Left ventricle myocardium inferior (tissue), 1 donor: ENCODE measurements around the gene MXD4. TPM values are rescaled to one million over a fixed set of nuclear protein-coding genes. Genes with fewer than 3 reads are reported as not detected.
"Not testable (repeated sequence)": the region's sequence is repeated elsewhere in the genome, so short reads cannot be mapped to it uniquely, and the experiment has no call there.

Source experiments
- DNase-seq: peaks from one replicate; pipeline ENCODE4 v3.0.0-alpha.2; 2020
- H3K27ac ChIP-seq: fragments of 200-600 bp; replicated peaks from 2 replicates; pipeline ENCODE4 v1.8.0; 2021
- H3K27me3 ChIP-seq: fragments of 200-600 bp; 2 replicates; pipeline ENCODE4 v1.8.0; 2021; ENCODE audit warnings: low read depth
- H3K36me3 ChIP-seq: fragments of 200-600 bp; 2 replicates; pipeline ENCODE4 v1.8.0; 2021
- H3K4me1 ChIP-seq: fragments of 200-600 bp; 2 replicates; pipeline ENCODE4 v1.8.0; 2021
- H3K4me3 ChIP-seq: fragments of 200-600 bp; 2 replicates; pipeline ENCODE4 v1.8.0; 2021; ENCODE audit warnings: mild to moderate bottlenecking, moderate library complexity
- H3K9me3 ChIP-seq: fragments of 200-600 bp; replicated peaks from 2 replicates; pipeline ENCODE4 v1.8.0; 2021
- intact Hi-C: fragments of 100-400 bp; cut with micrococcal nuclease; formaldehyde crosslinking; loops from one replicate; pipeline ENCODE4 v1.11.0; 2022
- total RNA-seq: library from RNA; stranded (reverse); fragmentation: NEBNext Ultra II Directional; extraction: Animal tissue kit (Norgen Biotek cat#: 25700); gene quantifications from one replicate; pipeline ENCODE4 v1.2.1, GENCODE V29; 2021
- TF ChIP-seq, protein P1 (sequence below): fragments of 200-600 bp; IDR thresholded peaks from 2 replicates; pipeline ENCODE4 v1.8.0; 2021; ENCODE audit warnings: antibody characterized with exemption, mild to moderate bottlenecking, borderline replicate concordance
- donor health status: DM: no; HTN: yes; CAD: no; lungs with severe emphysema.

Gene MXD4
- total RNA-seq, 1 donor from 2014 or later = 40.4 TPM

DNA sequence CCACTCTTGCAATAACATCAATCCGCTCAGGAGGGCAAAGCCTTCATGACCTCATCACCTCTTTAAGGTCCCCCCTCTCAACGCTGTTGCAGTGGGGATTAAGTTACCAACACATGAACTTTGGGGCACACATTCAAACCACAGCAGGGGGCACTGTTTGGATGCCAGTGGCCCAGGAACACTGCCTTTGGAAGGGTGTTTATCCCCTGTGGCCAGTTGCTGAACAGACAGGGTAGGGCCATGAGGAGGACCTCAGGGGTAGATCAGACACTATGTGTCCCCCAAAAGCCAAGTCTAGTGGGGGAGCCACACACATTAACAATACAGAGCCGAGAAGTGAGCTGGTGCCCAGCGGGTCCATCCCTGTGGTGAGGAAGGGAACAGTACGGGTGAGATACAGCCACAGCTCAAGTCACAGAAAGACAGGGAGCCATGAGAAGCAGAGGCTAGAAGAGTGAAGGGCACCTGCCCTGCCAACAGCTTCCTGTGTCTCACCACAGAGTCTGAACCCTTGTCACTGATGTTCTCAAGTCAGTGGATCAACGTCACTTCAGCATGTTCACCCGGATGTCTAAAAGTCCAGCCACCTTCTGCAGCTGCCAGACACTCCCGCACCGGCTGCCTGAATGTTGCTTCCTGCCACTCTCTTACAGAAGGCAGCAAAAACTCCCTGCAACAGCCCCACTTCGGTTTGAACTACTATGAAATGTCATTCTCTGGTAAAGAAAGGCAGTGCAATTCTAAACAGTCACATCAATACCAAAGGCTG lies 19.9 kb upstream of the MXD4 start:
- H3K9me3 ChIP-seq = no peaks in the 10 kb centered on the region
- no peaks in the 10 kb centered on the region for H3K4me1 ChIP-seq
- intact Hi-C loops = no loop called here
- TF ChIP-seq, protein P1, sequence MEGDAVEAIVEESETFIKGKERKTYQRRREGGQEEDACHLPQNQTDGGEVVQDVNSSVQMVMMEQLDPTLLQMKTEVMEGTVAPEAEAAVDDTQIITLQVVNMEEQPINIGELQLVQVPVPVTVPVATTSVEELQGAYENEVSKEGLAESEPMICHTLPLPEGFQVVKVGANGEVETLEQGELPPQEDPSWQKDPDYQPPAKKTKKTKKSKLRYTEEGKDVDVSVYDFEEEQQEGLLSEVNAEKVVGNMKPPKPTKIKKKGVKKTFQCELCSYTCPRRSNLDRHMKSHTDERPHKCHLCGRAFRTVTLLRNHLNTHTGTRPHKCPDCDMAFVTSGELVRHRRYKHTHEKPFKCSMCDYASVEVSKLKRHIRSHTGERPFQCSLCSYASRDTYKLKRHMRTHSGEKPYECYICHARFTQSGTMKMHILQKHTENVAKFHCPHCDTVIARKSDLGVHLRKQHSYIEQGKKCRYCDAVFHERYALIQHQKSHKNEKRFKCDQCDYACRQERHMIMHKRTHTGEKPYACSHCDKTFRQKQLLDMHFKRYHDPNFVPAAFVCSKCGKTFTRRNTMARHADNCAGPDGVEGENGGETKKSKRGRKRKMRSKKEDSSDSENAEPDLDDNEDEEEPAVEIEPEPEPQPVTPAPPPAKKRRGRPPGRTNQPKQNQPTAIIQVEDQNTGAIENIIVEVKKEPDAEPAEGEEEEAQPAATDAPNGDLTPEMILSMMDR = no peak
- H3K27me3 ChIP-seq = no peaks in the 10 kb centered on the region
- DNase-seq = no peak
- H3K36me3 ChIP-seq = no peaks in the 10 kb centered on the region
- no peak overlapping the region for H3K27ac ChIP-seq
- no peak overlapping the region for H3K4me3 ChIP-seq

DNA sequence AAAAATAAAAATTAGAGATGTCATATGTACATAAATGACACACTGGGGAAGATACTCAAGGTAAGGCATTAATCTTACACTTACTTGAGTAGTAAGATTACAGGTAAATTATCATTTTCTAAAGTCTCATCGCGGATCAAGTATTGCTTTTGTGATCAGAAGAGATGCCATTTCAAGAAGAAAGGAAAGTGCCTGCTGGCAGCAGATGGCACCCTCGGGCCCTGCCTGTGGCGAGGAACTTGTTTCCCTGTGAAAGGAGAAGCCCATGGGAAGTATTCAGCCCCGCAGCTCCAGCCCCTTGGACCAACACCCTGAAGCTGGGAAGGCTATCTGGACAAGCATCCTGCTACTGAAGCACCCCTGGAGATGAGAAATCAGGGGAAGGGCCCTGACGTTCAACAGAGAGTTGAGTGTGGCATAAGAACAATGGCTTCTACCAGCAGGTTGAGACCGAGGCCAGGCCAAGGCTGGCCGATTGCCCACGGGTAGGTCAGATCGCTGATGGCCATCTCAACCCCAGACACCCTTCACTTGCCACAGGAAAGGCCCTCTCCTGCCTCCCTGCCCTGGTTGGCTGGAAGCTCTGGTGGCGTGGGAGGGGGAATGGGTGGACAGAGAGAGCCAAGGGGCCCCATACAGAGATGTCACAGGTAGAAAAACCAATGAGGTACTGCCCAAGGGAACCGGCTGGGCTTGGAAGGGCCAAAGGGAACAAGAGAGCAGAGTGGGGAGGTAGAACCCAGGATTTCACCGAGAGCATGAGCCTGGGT lies 18.8 kb upstream of the MXD4 start:
- Histone ChIP-seq H3K4me3 (no peak overlapping the region), H3K27me3 (no peaks in the 10 kb centered on the region), H3K27ac (no peak overlapping the region), H3K4me1 (no peaks in the 10 kb centered on the region), H3K36me3 (no peaks in the 10 kb centered on the region), H3K9me3 (no peaks in the 10 kb centered on the region)
- intact Hi-C loops = no loop called here
- TF ChIP-seq, protein P1 = no peak
- no peak for DNase-seq

DNA sequence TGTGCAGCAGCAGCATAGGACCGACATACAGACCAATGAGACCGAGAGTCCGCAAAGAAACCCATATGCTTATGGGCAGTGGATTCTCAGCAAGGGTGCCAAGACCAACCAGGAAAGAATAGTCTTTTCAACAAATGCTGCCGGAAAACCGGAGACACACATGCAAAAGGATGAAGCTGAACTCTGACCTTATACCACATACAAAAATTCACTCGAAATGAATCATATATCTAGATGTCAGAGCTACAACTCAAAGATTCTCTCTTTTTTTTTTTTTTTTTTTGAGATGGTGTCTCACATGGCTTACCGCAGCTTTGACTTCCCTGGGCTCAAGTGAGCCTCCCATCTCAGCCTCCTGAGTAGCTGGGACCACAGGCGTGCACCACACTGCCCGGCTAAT lies 16.0 kb upstream of the MXD4 start:
- no peak for DNase-seq
- no peaks in the 10 kb centered on the region for H3K27me3 ChIP-seq
- TF ChIP-seq, protein P1 = no peak
- H3K9me3 ChIP-seq = no peaks in the 10 kb centered on the region
- H3K4me1 ChIP-seq = no peaks in the 10 kb centered on the region
- no peaks in the 10 kb centered on the region for H3K36me3 ChIP-seq
- no peak overlapping the region for H3K27ac ChIP-seq
- intact Hi-C loops = no loop called here
- no peak overlapping the region for H3K4me3 ChIP-seq

DNA sequence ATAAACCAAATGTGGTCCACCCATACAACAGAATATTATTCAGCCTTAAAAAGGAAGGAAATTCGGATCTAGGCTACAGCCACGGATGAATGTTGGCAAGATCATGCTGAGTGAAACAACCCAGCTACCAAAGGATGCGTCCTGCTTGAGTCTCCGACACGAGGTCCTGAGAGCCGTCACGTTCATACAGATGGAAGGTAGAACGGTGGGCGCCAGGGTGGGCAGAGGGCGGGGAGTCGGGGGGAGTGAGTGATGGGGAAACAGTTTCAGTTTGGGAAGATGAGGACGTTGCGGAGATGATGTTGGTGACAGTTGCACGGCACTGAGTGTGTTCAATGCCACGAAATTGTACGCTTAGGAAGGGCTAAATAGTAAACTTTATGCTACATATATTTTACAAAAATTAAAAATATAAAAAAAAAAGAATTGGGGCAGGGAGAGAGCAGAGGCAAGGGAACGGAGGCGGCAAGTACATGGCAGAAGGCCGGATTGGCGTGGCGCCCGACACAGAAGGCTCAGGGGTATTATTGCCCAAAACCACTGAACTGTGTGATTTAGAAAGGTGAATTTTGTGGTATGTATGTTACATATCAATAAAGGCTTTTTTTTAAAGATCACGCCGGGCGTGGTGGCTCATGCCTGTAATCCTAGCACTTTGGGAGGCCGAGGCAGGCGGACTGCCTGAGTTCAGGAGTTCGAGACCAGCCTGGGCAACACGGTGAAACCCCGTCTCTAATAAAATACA lies 14.8 kb upstream of the MXD4 start:
- H3K36me3 ChIP-seq = no peaks in the 10 kb centered on the region
- H3K9me3 ChIP-seq = no peaks in the 10 kb centered on the region
- H3K4me3 ChIP-seq = no peak overlapping the region
- TF ChIP-seq, protein P1 = no peak
- no peak overlapping the region for H3K27ac ChIP-seq
- H3K27me3 ChIP-seq = no peaks in the 10 kb centered on the region
- intact Hi-C loops = no loop called here
- no peaks in the 10 kb centered on the region for H3K4me1 ChIP-seq
- no peak for DNase-seq

DNA sequence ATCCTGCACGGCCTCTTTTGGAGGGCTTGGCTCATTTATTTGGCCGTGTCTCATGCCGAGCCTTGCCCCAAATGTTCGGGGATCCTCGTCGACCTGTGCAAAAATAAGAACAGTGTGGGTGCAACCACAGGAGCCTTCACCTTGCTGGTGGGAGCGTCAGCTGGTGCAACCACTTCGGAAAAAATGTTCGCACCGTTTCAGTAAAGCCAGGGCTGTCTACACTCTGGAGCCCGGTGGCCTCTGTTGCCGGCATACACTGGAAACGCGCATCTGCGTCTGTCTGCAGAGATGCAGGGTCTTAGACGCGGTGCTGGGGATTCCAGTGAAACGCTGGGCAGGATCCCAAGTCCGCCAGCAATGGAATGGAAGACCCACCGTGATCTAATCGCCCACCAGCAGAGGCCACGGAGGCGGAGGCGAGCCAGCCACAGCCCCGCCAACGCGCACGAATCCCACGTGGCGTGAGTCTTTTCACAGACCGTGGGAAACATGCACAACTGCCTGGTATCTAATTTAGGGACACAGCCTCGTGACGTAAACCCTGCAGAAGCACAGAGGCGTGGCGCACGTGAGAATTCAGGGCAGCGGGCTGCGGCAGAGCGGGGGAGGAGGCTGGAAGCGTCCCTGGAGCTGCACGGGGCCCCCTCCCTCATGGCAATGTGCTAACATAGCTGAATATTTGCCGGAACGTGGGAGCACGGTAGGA lies 13.8 kb upstream of the MXD4 start:
- intact Hi-C loops = no loop called here
- H3K27me3 ChIP-seq = no peaks in the 10 kb centered on the region
- no peaks in the 10 kb centered on the region for H3K9me3 ChIP-seq
- H3K4me3 ChIP-seq = no peak overlapping the region
- TF ChIP-seq, protein P1 = no peak
- no peak overlapping the region for H3K27ac ChIP-seq
- no peak for DNase-seq
- peaks cover 3% of the 10 kb centered on the region for H3K36me3 ChIP-seq
- H3K4me1 ChIP-seq = no peaks in the 10 kb centered on the region

DNA sequence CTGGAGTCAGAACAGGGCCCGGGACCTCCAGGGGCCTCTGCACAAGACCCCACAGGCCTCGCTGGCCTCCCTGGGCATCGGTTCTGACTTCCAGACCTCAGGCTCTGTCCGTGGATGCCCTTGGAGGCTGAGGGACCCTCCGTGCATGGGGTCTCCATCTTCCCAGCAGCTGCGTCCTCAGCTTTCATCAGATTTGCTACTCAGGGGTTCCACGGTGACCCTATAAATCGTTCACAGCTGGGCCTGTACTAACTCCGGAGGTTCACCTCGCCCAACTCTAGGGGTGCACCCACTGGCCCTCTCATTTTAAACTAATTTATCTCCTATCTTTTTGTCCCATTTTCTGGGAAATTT lies 13.1 kb upstream of the MXD4 start:
- intact Hi-C loops, H3K27me3 ChIP-seq, H3K27ac ChIP-seq, H3K36me3 ChIP-seq, H3K9me3 ChIP-seq, H3K4me1 ChIP-seq, DNase-seq, H3K4me3 ChIP-seq: not testable (repeated sequence)
